K562 (cell line): Measurements from ENCODE around the gene CHMP2A. TPM values are rescaled to one million over a fixed set of nuclear protein-coding genes. Genes with fewer than 3 reads are reported as not detected.

ENCODE experiments used
- BCLAF1 ChIP-seq, 2 experiments: fragments of 450-650 bp in 1 of 2; IDR thresholded peaks; 2 replicates each; pipeline ENCODE4 v1.6.1; 2011 to 2017; ENCODE audit warnings: low read depth in 2 of 2, antibody characterized with exemption in 1 of 2, borderline replicate concordance in 1 of 2, low read length in 1 of 2, mild to moderate bottlenecking in 1 of 2, mixed read lengths in 1 of 2; ENCODE audit not compliant: control insufficient read depth in 1 of 2
- CEBPZ ChIP-seq: fragments of 150-350 bp; IDR thresholded peaks from 2 replicates; pipeline ENCODE4 v1.6.1; 2014; ENCODE audit warnings: low read depth, mild to moderate bottlenecking, low read length, borderline replicate concordance
- DPF2 ChIP-seq: fragments of 450-650 bp; IDR thresholded peaks from 2 replicates; pipeline ENCODE4 v1.6.1; 2016
- ESRRA ChIP-seq: fragments of 450-650 bp; IDR thresholded peaks from 2 replicates; pipeline ENCODE4 v1.6.1; 2014; ENCODE audit warnings: low read depth, mild to moderate bottlenecking, moderate library complexity, borderline replicate concordance
- MNT ChIP-seq, 2 experiments: fragments of 450-650 bp; conservative IDR thresholded peaks; 2 replicates each; pipeline ENCODE4 v1.6.1; 2017; ENCODE audit warnings: mild to moderate bottlenecking in 2 of 2, moderate library complexity in 2 of 2
- NFIC ChIP-seq: fragments of 450-650 bp; IDR thresholded peaks from 2 replicates; pipeline ENCODE4 v1.6.1; 2017; ENCODE audit warnings: mild to moderate bottlenecking, inconsistent platforms
- NR2F6 ChIP-seq: fragments of 450-650 bp; formaldehyde crosslinking; IDR thresholded peaks from 2 replicates; pipeline ENCODE4 v1.4.0; 2020; ENCODE audit warnings: mild to moderate bottlenecking
- NRF1 ChIP-seq, 2 experiments: fragments of 450-650 bp; IDR thresholded peaks in 1 of 2; conservative IDR thresholded peaks in 1 of 2; 2 replicates each; pipeline ENCODE4 v1.6.1; 2014; ENCODE audit warnings: mild to moderate bottlenecking in 2 of 2
- PREB ChIP-seq: sonication (generic); formaldehyde crosslinking; IDR thresholded peaks from 2 replicates; pipeline ENCODE4 v1.8.1; 2023; ENCODE audit warnings: mild to moderate bottlenecking, missing genetic modification reagents
- SIX5 ChIP-seq, 2 experiments: IDR thresholded peaks; 2 replicates each; pipeline ENCODE4 v1.6.1; 2011; ENCODE audit warnings: low read length in 2 of 2, borderline replicate concordance in 1 of 2, low read depth in 1 of 2, mild to moderate bottlenecking in 1 of 2, moderate library complexity in 1 of 2; ENCODE audit not compliant: insufficient read depth in 1 of 2
- SMAD1 ChIP-seq: fragments of 150-350 bp; IDR thresholded peaks from 2 replicates; pipeline ENCODE4 v1.6.1; 2014; ENCODE audit warnings: low read length, low read depth; ENCODE audit not compliant: partially characterized antibody
- TBL1XR1 ChIP-seq, 2 experiments: IDR thresholded peaks; 2 replicates each; pipeline ENCODE4 v1.6.1; 2012; ENCODE audit warnings: improper control_type of control experiment in 2 of 2, low read length in 2 of 2, mild to moderate bottlenecking in 1 of 2
- TOE1 ChIP-seq, 2 experiments: fragments of 450-650 bp in 1 of 2; sonication (generic) in 1 of 2; formaldehyde crosslinking in 1 of 2; IDR thresholded peaks; 2 replicates each; pipeline versions ENCODE4 v1.7.1 to v1.8.0; 2016 to 2022; ENCODE audit warnings: borderline replicate concordance in 2 of 2, mild to moderate bottlenecking in 2 of 2, antibody characterized with exemption in 1 of 2, inconsistent platforms in 1 of 2, low read depth in 1 of 2, missing genetic modification reagents in 1 of 2, moderate library complexity in 1 of 2
- XRCC5 ChIP-seq: fragments of 200-400 bp; formaldehyde crosslinking; IDR thresholded peaks from 2 replicates; pipeline ENCODE4 v1.6.1; 2017; ENCODE audit warnings: low read depth, mild to moderate bottlenecking, low read length
- ZNF583 ChIP-seq: fragments of 250-450 bp; sonication (Bioruptor Pico); IDR thresholded peaks from 2 replicates; pipeline ENCODE4 v1.4.0; 2020
- ZSCAN29 ChIP-seq: fragments of 450-650 bp; IDR thresholded peaks from 2 replicates; pipeline ENCODE4 v1.6.1; 2017
- polyA plus RNA-seq, 8 experiments: library from polyadenylated mRNA; depleted of rRNA in 4 of 8; stranded (reverse) in 5 of 8; unstranded in 3 of 8; fragments of >200 nt; fragmentation: Nextera tagmentation in 2 of 8; fragmentation: Illumina TruSeq in 1 of 8; extraction: Ambion mirVana in 2 of 8; extraction: Trizol in 1 of 8; gene quantifications; 2 replicates each; pipeline versions ENCODE4 v1.2.1 to v1.2.3, GENCODE V29; 2011 to 2014; ENCODE audit warnings: inconsistent platforms in 1 of 8, missing spikeins in 1 of 8
- total RNA-seq, 7 experiments: library from RNA; depleted of rRNA in 6 of 7; stranded (reverse); fragments of >200 nt in 6 of 7; fragmentation: Illumina TruSeq in 2 of 7; extraction: Trizol in 2 of 7; gene quantifications; 2 replicates each; pipeline versions ENCODE4 v1.2.1 to v1.2.3, GENCODE V29; 2011 to 2021; ENCODE audit warnings: low replicate concordance in 1 of 7

CHMP2A gene
- total and polyA plus RNA-seq, 9 of the 15 experiments (the other 6 are each of a cell fraction or from before 2014, with no cell fraction given): 57.6 to 159 (median 87.2) TPM

GRCh38 chr19:58581227-58582141, 26.6 kb upstream of the CHMP2A start (continued):
- TF ChIP-seq ZSCAN29 (no peak), SMAD1 (no peak), NFIC (no peak), ESRRA (peak; percentile 71; the same call in 1 of the 2 replicates), TBL1XR1 (IDR thresholded peaks at IDR 0.05; ENCODE audit: low read length in 2 of 2) (peak in 1 of 2 experiments; percentile 76; a peak in 2 of 4 replicates), XRCC5 (peak; percentile 96), DPF2 (no peak), ZNF583 (CRISPR knock-in tag) (peak; percentile 45; the same call in 1 of the 2 replicates), PREB (CRISPR knock-in tag) (no peak), MNT (conservative IDR thresholded peaks at IDR 0.05) (peak in 1 of 2 experiments; percentile 64; a peak in 3 of 4 replicates), BCLAF1 (IDR thresholded peaks at IDR 0.05; ENCODE audit: borderline replicate concordance in 1 of 2, control insufficient read depth in 1 of 2, low read depth in 2 of 2, low read length in 1 of 2) (0 out of 4 replicates have a peak, but pooled peaks of 1 of the 2 experiments have one; percentile 69), NRF1 (conservative IDR thresholded peaks at IDR 0.05 in 1 of 2, IDR thresholded peaks at IDR 0.05 in 1 of 2) (peak; percentile 32 to 47), TOE1 (IDR thresholded peaks at IDR 0.05; ENCODE audit: borderline replicate concordance) (peak; percentile 62), TOE1 (CRISPR knock-in tag; IDR thresholded peaks at IDR 0.05; ENCODE audit: borderline replicate concordance, low read depth) (no peak), CEBPZ (no peak), NR2F6 (CRISPR knock-in tag) (no peak), SIX5 (IDR thresholded peaks at IDR 0.05; ENCODE audit: borderline replicate concordance in 1 of 2, insufficient read depth in 1 of 2, low read depth in 1 of 2, low read length in 2 of 2) (no peak)
